B cell (primary cell): ENCODE results near the gene BDH1. TPM values are rescaled to one million over a fixed set of nuclear protein-coding genes. Genes with fewer than 3 reads are reported as not detected.

Experiments used
- ATAC-seq: fragments of 200-7000 bp; cut with Tn5 transposase; one replicate; pipeline ENCODE4 v1.10.0; 2021; ENCODE audit warnings: low read depth, mild to moderate bottlenecking, moderate number of reproducible peaks, moderate library complexity
- CTCF ChIA-PET: fragments of 350-600 bp; sonication (Branson Sonifier 250); formaldehyde crosslinking; loops from one replicate; lab custom pipeline; 2021; ENCODE audit warnings: antibody characterized with exemption, inconsistent platforms; lab: Charles Lee
- POLR2A ChIA-PET: fragments of 350-600 bp; sonication (Branson Sonifier 250); formaldehyde crosslinking; loops from one replicate; lab custom pipeline; 2021; ENCODE audit warnings: antibody characterized with exemption; lab: Charles Lee
- DNase-seq: peaks from one replicate; pipeline ENCODE4 v3.0.0; 2013
- H2AFZ ChIP-seq: 2 replicates; pipeline ENCODE4 v1.6.1; 2012; ENCODE audit warnings: mild to moderate bottlenecking, low read depth, low read length; ENCODE audit not compliant: insufficient read depth, poor library complexity, severe bottlenecking
- H3K27ac ChIP-seq, 2 donors: 1 replicate in 1 of 2; 2 replicates in 1 of 2; pipeline ENCODE4 v1.5.1; 2012 to 2013; ENCODE audit warnings: low read length in 2 of 2, mild to moderate bottlenecking in 2 of 2, moderate library complexity in 1 of 2
- H3K27me3 ChIP-seq, 4 experiments: fragments of 200-600 bp in 1 of 4; sonication (generic) in 1 of 4; replicated peaks in 1 of 4; 1 replicate in 2 of 4; 2 replicates in 2 of 4; pipeline versions ENCODE4 v1.6.1 to v1.7.0; 2013 to 2016; ENCODE audit warnings: low read length in 3 of 4, mild to moderate bottlenecking in 2 of 4, mixed read lengths in 1 of 4, moderate library complexity in 1 of 4; ENCODE audit not compliant: insufficient read depth in 4 of 4, control insufficient read depth in 3 of 4; ENCODE audit errors: control extremely low read depth in 1 of 4
- H3K36me3 ChIP-seq, 2 experiments: replicated peaks in 1 of 2; 1 replicate in 1 of 2; 2 replicates in 1 of 2; pipeline versions ENCODE4 v1.6.1 to v1.7.1; 2013; ENCODE audit warnings: low read length in 1 of 2; ENCODE audit not compliant: insufficient read depth in 2 of 2, control insufficient read depth in 1 of 2; ENCODE audit errors: control extremely low read depth in 1 of 2, extremely low read depth in 1 of 2
- H3K4me1 ChIP-seq, 2 donors: fragments of 200-600 bp in 1 of 2; sonication (generic) in 1 of 2; 1 replicate in 1 of 2; 2 replicates in 1 of 2; pipeline versions ENCODE4 v1.5.1 to v1.6.1; 2013 to 2017; ENCODE audit warnings: low read length in 2 of 2; ENCODE audit not compliant: control insufficient read depth in 2 of 2, insufficient read depth in 2 of 2
- H3K4me2 ChIP-seq: replicated peaks from 2 replicates; pipeline ENCODE3; 2012; ENCODE audit warnings: mild to moderate bottlenecking, low read depth, low read length; ENCODE audit not compliant: poor library complexity, severe bottlenecking
- H3K4me3 ChIP-seq, 5 experiments: fragments of 200-600 bp in 1 of 5; sonication (generic) in 1 of 5; 1 replicate in 3 of 5; 2 replicates in 2 of 5; pipeline versions ENCODE4 v1.5.1 to v1.7.0; 2011 to 2016; ENCODE audit warnings: low read length in 4 of 5, mild to moderate bottlenecking in 4 of 5, low read depth in 2 of 5, control low read depth in 1 of 5, moderate library complexity in 1 of 5; ENCODE audit not compliant: insufficient read depth in 1 of 5; ENCODE audit errors: control extremely low read depth in 1 of 5, extremely low read depth in 1 of 5
- H3K79me2 ChIP-seq: fragments of 200-600 bp; sonication (generic); one replicate; pipeline ENCODE4 v1.6.0; 2016; ENCODE audit warnings: low read length; ENCODE audit not compliant: control insufficient read depth, insufficient read depth
- H3K9ac ChIP-seq: fragments of 200-600 bp; sonication (generic); 2 replicates; pipeline ENCODE4 v1.6.1; 2017; ENCODE audit warnings: mild to moderate bottlenecking, low read length, moderate library complexity
- H3K9me3 ChIP-seq, 3 donors: one replicate each; pipeline versions ENCODE4 v1.6.1 to v1.7.1; 2013; ENCODE audit warnings: low read length in 2 of 3; ENCODE audit not compliant: control insufficient read depth in 2 of 3, insufficient read depth in 1 of 3; ENCODE audit errors: control extremely low read depth in 1 of 3
- H4K20me1 ChIP-seq: 2 replicates; pipeline ENCODE4 v1.6.0; 2012; ENCODE audit warnings: mild to moderate bottlenecking, low read length; ENCODE audit not compliant: insufficient read depth, control insufficient read depth, poor library complexity, severe bottlenecking
- H3K27ac Mint-ChIP-seq: one replicate; pipeline ENCODE4 v1.8.0; 2021; ENCODE audit warnings: mixed read lengths
- H3K27me3 Mint-ChIP-seq: one replicate; pipeline ENCODE4 v1.8.0; 2021; ENCODE audit warnings: mixed read lengths
- H3K4me1 Mint-ChIP-seq: one replicate; pipeline ENCODE4 v1.8.0; 2021; ENCODE audit warnings: mixed read lengths
- H3K4me3 Mint-ChIP-seq: one replicate; pipeline ENCODE4 v1.8.0; 2021; ENCODE audit warnings: mixed read lengths
- H3K9me3 Mint-ChIP-seq: one replicate; pipeline ENCODE4 v1.8.0; 2022; ENCODE audit warnings: mixed read lengths; ENCODE audit not compliant: insufficient read depth
- CTCF ChIP-seq: fragments of 200-600 bp; IDR thresholded peaks from one replicate; pipeline ENCODE4 v1.8.0; 2022; ENCODE audit warnings: antibody characterized with exemption, mild to moderate bottlenecking
- EZH2 ChIP-seq: IDR thresholded peaks from 2 replicates; pipeline ENCODE4 v1.6.1; 2012; ENCODE audit warnings: borderline replicate concordance, low read depth, mild to moderate bottlenecking, moderate library complexity, low read length; ENCODE audit not compliant: insufficient read depth, poor library complexity, severe bottlenecking
- WGBS: methylation state at CpG from one replicate; pipeline ENCODE4 v1.1.5; 2013; ENCODE audit warnings: missing lambda C conversion rate; ENCODE audit not compliant: insufficient coverage; 5-methylcytosine and 5-hydroxymethylcytosine counted together
- intact Hi-C: fragments of 100-400 bp; cut with micrococcal nuclease; formaldehyde crosslinking; loops from one replicate; pipeline ENCODE4 v1.10.0; 2022
- polyA plus RNA-seq: library from polyadenylated mRNA; depleted of rRNA; stranded (reverse); fragments of >200 nt; gene quantifications from 2 replicates; pipeline ENCODE4 v1.2.3, GENCODE V29; 2012
- total RNA-seq, 2 donors: library from RNA; stranded (reverse); fragments of 120-200 nt in 1 of 2; gene quantifications; 1 replicate in 1 of 2; 2 replicates in 1 of 2; pipeline versions ENCODE4 v1.2.3 to v1.2.4, GENCODE V29; 2013 to 2022

BDH1 gene
- total and polyA plus RNA-seq, 2 donors (not counting 1 experiment from before 2014, with no cell fraction given), result 21.1 to 59.3 TPM

- Mint-ChIP-seq H3K9me3 (no peaks in the 10 kb centered on the region), H3K4me3 (no peak overlapping the region), H3K27ac (no peak overlapping the region), H3K4me1 (no peaks in the 10 kb centered on the region), H3K27me3 (no peaks in the 10 kb centered on the region)
- Histone ChIP-seq H2AFZ (no peak overlapping the region), H3K79me2 (peaks cover 22% of the 10 kb centered on the region), H3K4me3 (no peak overlapping the region), H3K4me1 (no peaks in the 10 kb centered on the region), H3K9ac (no peak overlapping the region), H3K4me2 (no peak overlapping the region), H3K27ac (no peak overlapping the region), H3K36me3 (peaks cover 0 to 25% of the 10 kb centered on the region in 2 experiments), H3K9me3 (no peaks in the 10 kb centered on the region), H3K27me3 (no peaks in the 10 kb centered on the region), H4K20me1 (no peaks in the 10 kb centered on the region)
- intact Hi-C loops, result no loop called here
- ChIA-PET CTCF (no interaction called here), POLR2A (no interaction called here)
- TF ChIP-seq EZH2, result no peak
- no peak for TF ChIP-seq CTCF
- DNase-seq, result no peak
- ATAC-seq, result no peak
- WGBS, result 98% methylated on average over 9 of the region's 9 CpGs
Observed at GRCh38 chr3:197545101-197545500, 10.7 kb downstream of the BDH1 start.

GRCh38 chr3:197542741-197543454, 12.9 kb downstream of the BDH1 start:
- Mint-ChIP-seq H3K27me3 (no peaks in the 10 kb centered on the region), H3K9me3 (no peaks in the 10 kb centered on the region), H3K4me3 (no peak overlapping the region), H3K27ac (no peak overlapping the region), H3K4me1 (no peaks in the 10 kb centered on the region)
- no peak overlapping the region for H3K4me3 ChIP-seq
- ATAC-seq, result no peak
- H3K4me1 ChIP-seq, result no peaks in the 10 kb centered on the region
- ChIA-PET POLR2A (interaction anchor here (0.7 kb wide), 1 partner anchor 35 kb away, joined by 4 read pairs; no protein-coding TSS in a partner anchor), CTCF (interaction anchor here (1.0 kb wide), 1 partner anchor 286 kb away, joined by 3 read pairs; no protein-coding TSS in a partner anchor)
- intact Hi-C loops, result no loop called here
- H3K27me3 ChIP-seq, result no peaks in the 10 kb centered on the region
- no peaks in the 10 kb centered on the region for H3K9me3 ChIP-seq
- no peak overlapping the region for H3K27ac ChIP-seq
- H3K9ac ChIP-seq, result no peak overlapping the region
- TF ChIP-seq CTCF, result no peak
- no peak for TF ChIP-seq EZH2
- no peaks in the 10 kb centered on the region for H4K20me1 ChIP-seq
- H2AFZ ChIP-seq, result no peak overlapping the region
- no peak overlapping the region for H3K4me2 ChIP-seq
- H3K79me2 ChIP-seq, result peaks cover 9% of the 10 kb centered on the region
- no peak for DNase-seq
- WGBS, result 95% methylated on average over 18 of the region's 18 CpGs
- H3K36me3 ChIP-seq, result peaks cover 0 to 29% of the 10 kb centered on the region in 2 experiments
